GM12878 (cell line): ENCODE data around the gene DBN1. TPM values are rescaled to one million over a fixed set of nuclear protein-coding genes. Genes with fewer than 3 reads are reported as not detected.

Experiments used
- ATAC-seq: fragments of 200-7000 bp; cut with Tn5 transposase; 3 replicates; pipeline ENCODE4 v1.9.1; 2020; ENCODE audit warnings: mild to moderate bottlenecking, moderate library complexity
- BruUV-seq: library from RNA; stranded (reverse); fragments of 400-500 nt; replicated peaks from 2 replicates; lab custom pipeline; 2021; lab: Mats Ljungman, UMichigan
- CTCF ChIA-PET: fragments of 300-600 bp; sonication (Branson Sonifier 250); formaldehyde crosslinking; extraction: SDS; loops from one replicate; lab custom pipeline; 2021; ENCODE audit warnings: inconsistent platforms; lab: Yijun Ruan, JAX
- POLR2A ChIA-PET: fragments of 350-600 bp; formaldehyde crosslinking; extraction: SDS; loops from one replicate; lab custom pipeline; 2021; ENCODE audit warnings: inconsistent platforms; lab: Charles Lee
- RAD21 ChIA-PET: fragments of 300-600 bp; sonication (Branson Sonifier 250); formaldehyde crosslinking; loops from one replicate; lab custom pipeline; 2023; ENCODE audit warnings: antibody characterized with exemption; ENCODE audit not compliant: unreplicated experiment; lab: Charles Lee
- SMC1A ChIA-PET: fragments of 300-600 bp; sonication (Branson Sonifier 250); formaldehyde crosslinking; loops from one replicate; lab custom pipeline; 2023; ENCODE audit not compliant: unreplicated experiment, uncharacterized antibody; lab: Charles Lee
- DNase-seq: peaks from one replicate; pipeline ENCODE4 v3.0.0-alpha.2; 2011; ENCODE audit warnings: low read depth, low spot score
- FAIRE-seq: peaks from 3 replicates; lab custom pipeline; 2011; peaks lifted over from hg19 to GRCh38; lab: Jason Lieb, UNC
- H2AFZ ChIP-seq: 2 replicates; pipeline ENCODE4 v1.6.0; 2011; ENCODE audit warnings: low read depth, low read length, control low read depth; ENCODE audit not compliant: control insufficient read depth
- H3K27ac ChIP-seq: 2 replicates; pipeline ENCODE4 v1.5.1; 2011; ENCODE audit warnings: control low read depth; ENCODE audit not compliant: control insufficient read depth, insufficient read depth
- H3K27me3 ChIP-seq, 2 experiments: replicated peaks in 1 of 2; 2 replicates each; pipeline versions ENCODE4 v1.6.0 to v1.6.1; 2011; ENCODE audit warnings: low read length in 1 of 2; ENCODE audit not compliant: control insufficient read depth in 2 of 2, insufficient read depth in 2 of 2
- H3K36me3 ChIP-seq, 2 experiments: 2 replicates each; pipeline ENCODE4 v1.5.1; 2011; ENCODE audit warnings: low read length in 1 of 2; ENCODE audit not compliant: control insufficient read depth in 2 of 2, insufficient read depth in 2 of 2
- H3K4me1 ChIP-seq: 2 replicates; pipeline ENCODE4 v1.6.1; 2011; ENCODE audit warnings: mild to moderate bottlenecking, low read length, moderate library complexity, mixed read lengths; ENCODE audit not compliant: control insufficient read depth, insufficient read depth
- H3K4me2 ChIP-seq: 2 replicates; pipeline ENCODE4 v1.6.0; 2011; ENCODE audit warnings: control low read depth; ENCODE audit not compliant: control insufficient read depth, insufficient read depth
- H3K4me3 ChIP-seq: fragments of 200-600 bp; sonication (generic); 2 replicates; pipeline ENCODE4 v1.5.1; 2016
- H3K79me2 ChIP-seq: 2 replicates; pipeline ENCODE4 v1.6.0; 2011; ENCODE audit warnings: low read length; ENCODE audit not compliant: control insufficient read depth, insufficient read depth
- H3K9ac ChIP-seq: 2 replicates; pipeline ENCODE4 v1.8.0; 2011; ENCODE audit warnings: low read length, control low read depth, mixed read lengths; ENCODE audit not compliant: control insufficient read depth, insufficient read depth
- H3K9me3 ChIP-seq: replicated peaks from 3 replicates; pipeline ENCODE4 v1.5.1; 2011; ENCODE audit warnings: mild to moderate bottlenecking, low read length; ENCODE audit not compliant: control insufficient read depth, insufficient read depth
- H4K20me1 ChIP-seq: 2 replicates; pipeline ENCODE4 v1.6.0; 2011; ENCODE audit not compliant: control insufficient read depth, insufficient read depth
- ATF7 ChIP-seq: fragments of 450-650 bp; IDR thresholded peaks from 2 replicates; pipeline ENCODE4 v1.6.1; 2016; ENCODE audit warnings: low read depth, mild to moderate bottlenecking
- BRCA1 ChIP-seq: IDR thresholded peaks from 2 replicates; pipeline ENCODE4 v1.6.1; 2011; ENCODE audit warnings: low read depth, low read length, improper control_type of control experiment
- CBFB ChIP-seq: IDR thresholded peaks from 2 replicates; pipeline ENCODE4 v1.6.1; 2016; ENCODE audit warnings: antibody characterized with exemption, low read depth
- IRF4 ChIP-seq: IDR thresholded peaks from 2 replicates; pipeline ENCODE4 v1.6.1; 2011; ENCODE audit warnings: low read depth, low read length
- NR2F1 ChIP-seq: fragments of 450-650 bp; conservative IDR thresholded peaks from 2 replicates; pipeline ENCODE4 v1.6.1; 2017; ENCODE audit warnings: mild to moderate bottlenecking
- PAX5 ChIP-seq: IDR thresholded peaks from 2 replicates; pipeline ENCODE4 v1.6.1; 2011; ENCODE audit warnings: low read depth, low read length, borderline replicate concordance
- POLR2A ChIP-seq: IDR thresholded peaks from 2 replicates; pipeline ENCODE4 v1.6.1; 2011; ENCODE audit warnings: low read depth, mild to moderate bottlenecking, low read length
- POLR2AphosphoS5 ChIP-seq: IDR thresholded peaks from 2 replicates; pipeline ENCODE4 v1.6.1; 2011; ENCODE audit warnings: mild to moderate bottlenecking, low read length, inconsistent platforms
- RAD51 ChIP-seq: fragments of 450-650 bp; IDR thresholded peaks from 2 replicates; pipeline ENCODE4 v1.6.1; 2016; ENCODE audit warnings: moderate library complexity, mild to moderate bottlenecking, inconsistent platforms
- RUNX3 ChIP-seq: IDR thresholded peaks from 2 replicates; pipeline ENCODE4 v1.6.1; 2012; ENCODE audit warnings: low read length, inconsistent platforms
- SUZ12 ChIP-seq: fragments of 200-600 bp; sonication (generic); IDR thresholded peaks from one replicate; pipeline ENCODE4 v1.6.1; 2018; ENCODE audit warnings: antibody characterized with exemption, mild to moderate bottlenecking; ENCODE audit not compliant: unreplicated experiment
- TCF12 ChIP-seq: IDR thresholded peaks from 2 replicates; pipeline ENCODE4 v1.6.1; 2011; ENCODE audit warnings: low read depth, mild to moderate bottlenecking, low read length
- TCF3 ChIP-seq: IDR thresholded peaks from 2 replicates; pipeline ENCODE4 v1.6.1; 2012; ENCODE audit warnings: low read depth, mild to moderate bottlenecking, low read length, borderline replicate concordance; ENCODE audit not compliant: insufficient read depth
- YY1 ChIP-seq: IDR thresholded peaks from 2 replicates; pipeline ENCODE4 v1.6.1; 2011; ENCODE audit warnings: low read depth, mild to moderate bottlenecking, low read length
- WGBS: methylation state at CpG from one replicate; pipeline ENCODE4 v1.1.6; 2016; ENCODE audit warnings: low lambda C conversion rate; ENCODE audit not compliant: insufficient replicate concordance, insufficient coverage; ENCODE audit errors: missing lambda C conversion rate; 5-methylcytosine and 5-hydroxymethylcytosine counted together
- in situ Hi-C: fragments of 300-500 bp; cut with MboI; formaldehyde crosslinking; loops from 9 replicates; pipeline ENCODE4 v1.14.3; 2018; ENCODE audit warnings: mixed read lengths
- intact Hi-C: fragments of 100-400 bp; cut with micrococcal nuclease; formaldehyde crosslinking; loops from one replicate; pipeline ENCODE4 v1.14.2; 2022; ENCODE audit not compliant: unreplicated experiment
- polyA plus RNA-seq, 11 experiments: library from polyadenylated mRNA; depleted of rRNA in 4 of 11; unstranded in 6 of 11; stranded (reverse) in 5 of 11; fragments of >200 nt; fragmentation: Nextera tagmentation in 4 of 11; fragmentation: Illumina TruSeq in 1 of 11; extraction: Ambion mirVana in 4 of 11; extraction: Trizol in 1 of 11; gene quantifications; 1 replicate in 1 of 11; 2 replicates in 10 of 11; pipeline versions ENCODE4 v1.2.1 to v1.2.3, GENCODE V29; 2011 to 2016; ENCODE audit warnings: inconsistent platforms in 2 of 11, missing spikeins in 2 of 11, low read depth in 1 of 11
- total RNA-seq, 4 experiments: library from RNA; depleted of rRNA in 3 of 4; stranded (reverse); fragments of >200 nt in 3 of 4; fragmentation: Illumina TruSeq in 1 of 4; extraction: Trizol in 1 of 4; gene quantifications; 2 replicates each; pipeline versions ENCODE4 v1.2.1 to v1.2.3, GENCODE V29; 2013 to 2021
- TF ChIP-seq, protein P1 (sequence below): IDR thresholded peaks from 2 replicates; pipeline ENCODE4 v1.6.1; 2011; ENCODE audit warnings: borderline replicate concordance, low read depth, mild to moderate bottlenecking, moderate library complexity, low read length; ENCODE audit not compliant: insufficient read depth, poor library complexity, severe bottlenecking

DBN1 gene
- total and polyA plus RNA-seq, 10 of the 15 experiments (the other 5 are each of a cell fraction or from before 2014, with no cell fraction given), result 0.18 to 81.0 (median 27.9) TPM

DNA sequence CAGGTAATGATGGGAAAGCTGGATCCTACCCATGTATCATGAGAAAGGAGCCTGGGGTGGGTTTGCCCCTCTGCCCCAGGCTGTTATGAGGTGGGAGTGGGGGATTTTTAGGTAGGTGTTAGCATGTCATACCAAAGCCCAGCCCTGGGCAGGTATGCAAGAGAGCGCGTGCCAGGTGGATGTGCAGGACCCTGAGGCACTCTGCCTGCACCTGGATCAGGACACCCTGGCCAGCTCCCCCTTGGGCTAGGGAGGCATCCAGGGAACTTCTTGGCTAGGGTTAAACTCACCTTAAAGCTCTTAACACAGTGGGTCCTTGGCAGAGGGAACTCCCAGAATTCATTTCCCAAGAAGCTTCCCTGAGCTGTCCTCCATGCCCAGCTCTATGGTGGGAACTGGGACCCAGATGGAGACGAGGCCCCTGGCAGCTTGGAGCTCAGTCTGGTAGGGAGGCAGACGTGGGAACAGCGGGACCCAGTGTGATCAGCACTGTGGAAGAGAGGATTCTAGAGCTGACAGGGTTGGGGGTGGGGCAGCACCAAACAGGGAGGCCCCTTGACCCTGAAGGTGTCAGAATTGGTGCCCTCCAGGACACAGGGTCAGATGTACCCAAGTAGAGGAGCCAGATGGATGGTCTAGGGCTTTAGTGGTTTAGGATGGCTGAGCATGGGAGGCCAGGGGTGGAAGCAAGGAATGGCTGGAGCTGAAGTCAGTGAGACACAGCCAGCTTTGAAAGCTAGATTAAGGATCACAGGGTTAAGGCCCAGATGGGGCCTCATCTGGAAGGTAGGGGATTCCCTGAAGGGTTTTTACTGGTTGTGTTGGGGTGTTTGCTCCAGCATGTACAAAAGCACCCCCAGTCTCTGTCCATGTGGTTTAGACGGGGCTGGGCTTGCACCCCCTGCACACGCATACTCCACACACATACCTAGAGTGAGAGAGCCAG lies 29.1 kb downstream of the DBN1 start:
- Histone ChIP-seq H3K27ac (peak overlapping the region; percentile 59), H3K9ac (peak overlapping the region; percentile 14), H3K4me1 (peaks cover 32% of the 10 kb centered on the region), H3K4me2 (peak overlapping the region; percentile 5), H3K4me3 (no peak overlapping the region), H3K36me3 (peaks cover 0 to 9% of the 10 kb centered on the region in 2 experiments; a peak in 3 of 4 replicates), H3K9me3 (no peaks in the 10 kb centered on the region), H4K20me1 (no peaks in the 10 kb centered on the region), H3K79me2 (peaks cover 14% of the 10 kb centered on the region), H2AFZ (no peak overlapping the region), H3K27me3 (no peaks in the 10 kb centered on the region)
- in situ Hi-C loops, result loop anchor here (5.0 kb wide), 1 partner anchor 127 kb away; no protein-coding TSS in a partner anchor
- peak; percentile 75 for TF ChIP-seq NR2F1
- TF ChIP-seq POLR2A, result peak; percentile 64
- TF ChIP-seq YY1, result 0 out of 2 replicates have a peak, but pooled peaks have one; percentile 8
- 0 out of 2 replicates have a peak, but pooled peaks have one; percentile 13 for TF ChIP-seq ATF7
- TF ChIP-seq BRCA1, result no peak
- TF ChIP-seq, protein P1, sequence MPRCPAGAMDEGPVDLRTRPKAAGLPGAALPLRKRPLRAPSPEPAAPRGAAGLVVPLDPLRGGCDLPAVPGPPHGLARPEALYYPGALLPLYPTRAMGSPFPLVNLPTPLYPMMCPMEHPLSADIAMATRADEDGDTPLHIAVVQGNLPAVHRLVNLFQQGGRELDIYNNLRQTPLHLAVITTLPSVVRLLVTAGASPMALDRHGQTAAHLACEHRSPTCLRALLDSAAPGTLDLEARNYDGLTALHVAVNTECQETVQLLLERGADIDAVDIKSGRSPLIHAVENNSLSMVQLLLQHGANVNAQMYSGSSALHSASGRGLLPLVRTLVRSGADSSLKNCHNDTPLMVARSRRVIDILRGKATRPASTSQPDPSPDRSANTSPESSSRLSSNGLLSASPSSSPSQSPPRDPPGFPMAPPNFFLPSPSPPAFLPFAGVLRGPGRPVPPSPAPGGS, result peak; percentile 10
- TF ChIP-seq SUZ12, result no peak
- 0 out of 2 replicates have a peak, but pooled peaks have one; percentile 4 for TF ChIP-seq IRF4
- 0 out of 2 replicates have a peak, but pooled peaks have one; percentile 3 for TF ChIP-seq TCF3
- TF ChIP-seq CBFB, result 0 out of 2 replicates have a peak, but pooled peaks have one; percentile 16
- TF ChIP-seq POLR2AphosphoS5, result peak; percentile 75
- peak; percentile 17; the same call in 1 of the 2 replicates for TF ChIP-seq PAX5
- peak; percentile 27; the same call in 1 of the 2 replicates for TF ChIP-seq RUNX3
- TF ChIP-seq TCF12, result 0 out of 2 replicates have a peak, but pooled peaks have one; percentile 6
- no peak for TF ChIP-seq RAD51
- SMC1A ChIA-PET, result interaction anchor here (1.3 to 7.4 kb wide), 6 partner anchors 10 to 58 kb away, joined by 5 to 105 read pairs (median 12); partner anchors contain the start of gene PFN3
- RAD21 ChIA-PET, result interaction anchor here (0.6 to 13.5 kb wide), 7 partner anchors 11 to 126 kb away, joined by 3 to 291 read pairs (median 20); partner anchors contain the start of gene GRK6
- intact Hi-C loops, result no loop called here
- POLR2A ChIA-PET, result interaction anchor here (0.6 to 13.6 kb wide), 8 partner anchors 10 to 81 kb away, joined by 3 to 358 read pairs (median 7); partner anchors contain the start of genes F12 and GRK6
- BruUV-seq, result TSS peak; percentile 49
- 46% methylated on average over 7 of the region's 7 CpGs for WGBS
- DNase-seq (no peak), ATAC-seq (peak; percentile 4), FAIRE-seq (peak; percentile 31)
- CTCF ChIA-PET, result interaction anchor here (1.1 to 16.4 kb wide), 9 partner anchors 10 to 134 kb away, joined by 3 to 391 read pairs (median 10); partner anchors contain the start of genes GRK6 and PFN3
